TTC549 (cell line): ENCODE measurements around the gene CPNE1.
"Not testable (repeated sequence)": the region's sequence is repeated elsewhere in the genome, so short reads cannot be mapped to it uniquely, and the experiment has no call there.

Experiments used
- FAIRE-seq: peaks from 2 replicates; lab custom pipeline; 2012; peaks lifted over from hg19 to GRCh38; lab: Jason Lieb, UNC

Gene CPNE1

GRCh38 chr20:35664466-35665206 is at the start of gene CPNE1, which contains the start of gene RBM12:
Gene CPNE1 (minus strand): TSS chr20:35664900. CDS start chr20:35632923, 31,977 bp downstream.
Gene RBM12 (minus strand): TSS chr20:35664900. CDS start chr20:35655322, 9,578 bp downstream.
- FAIRE-seq, result no peak

DNA sequence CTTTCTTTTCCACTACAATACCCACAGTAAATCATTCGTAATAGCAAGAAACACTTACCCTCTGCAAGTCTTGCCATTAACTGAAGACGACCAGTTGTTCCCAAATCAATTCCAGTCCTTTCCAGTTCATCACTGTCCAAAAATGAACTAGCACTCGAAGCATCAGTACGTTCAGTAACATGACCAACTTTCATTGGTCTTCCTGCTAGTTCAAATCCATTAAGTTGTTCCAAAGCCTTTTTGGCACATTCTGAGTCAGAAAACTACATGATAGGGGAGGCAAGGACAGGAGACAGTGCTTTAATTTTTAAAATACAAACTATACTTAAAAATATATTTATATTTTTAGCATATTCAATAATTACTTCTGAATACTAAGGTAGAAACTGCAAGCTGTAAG is 49.4 kb upstream of the CPNE1 start:
- no peak for FAIRE-seq

GRCh38 chr20:35713120-35713519 is 48.4 kb upstream of the CPNE1 start:
- not testable (repeated sequence) for FAIRE-seq

DNA sequence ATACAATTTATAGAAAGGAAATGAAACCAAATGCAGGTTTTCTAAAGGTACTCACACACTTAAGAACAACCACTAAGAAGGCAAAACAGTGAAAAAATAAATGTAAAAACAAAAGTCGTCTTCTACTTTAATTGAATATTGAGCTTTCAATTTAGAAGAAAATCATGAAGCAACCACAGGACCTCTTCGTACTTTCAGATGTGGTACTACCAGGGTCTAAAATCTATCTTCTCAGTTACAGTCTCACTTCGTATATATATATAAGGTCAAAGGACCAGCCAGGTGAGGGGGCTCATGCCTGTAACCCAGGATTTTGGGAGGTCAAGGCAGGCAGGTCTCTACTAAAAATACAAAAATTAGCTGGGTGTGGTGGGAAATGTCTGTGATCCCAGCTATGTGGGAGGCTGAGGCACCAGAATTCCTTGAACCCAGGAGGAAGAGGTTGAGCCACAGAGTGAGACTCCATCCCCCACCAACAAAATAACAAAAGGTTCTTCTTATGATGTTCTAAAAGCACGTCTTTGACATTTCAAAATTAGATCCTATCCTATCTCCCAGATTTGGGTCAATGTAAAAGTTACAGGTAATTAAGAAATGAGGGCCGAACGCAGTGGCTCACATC is 47.0 kb upstream of the CPNE1 start:
- FAIRE-seq, result no peak

DNA sequence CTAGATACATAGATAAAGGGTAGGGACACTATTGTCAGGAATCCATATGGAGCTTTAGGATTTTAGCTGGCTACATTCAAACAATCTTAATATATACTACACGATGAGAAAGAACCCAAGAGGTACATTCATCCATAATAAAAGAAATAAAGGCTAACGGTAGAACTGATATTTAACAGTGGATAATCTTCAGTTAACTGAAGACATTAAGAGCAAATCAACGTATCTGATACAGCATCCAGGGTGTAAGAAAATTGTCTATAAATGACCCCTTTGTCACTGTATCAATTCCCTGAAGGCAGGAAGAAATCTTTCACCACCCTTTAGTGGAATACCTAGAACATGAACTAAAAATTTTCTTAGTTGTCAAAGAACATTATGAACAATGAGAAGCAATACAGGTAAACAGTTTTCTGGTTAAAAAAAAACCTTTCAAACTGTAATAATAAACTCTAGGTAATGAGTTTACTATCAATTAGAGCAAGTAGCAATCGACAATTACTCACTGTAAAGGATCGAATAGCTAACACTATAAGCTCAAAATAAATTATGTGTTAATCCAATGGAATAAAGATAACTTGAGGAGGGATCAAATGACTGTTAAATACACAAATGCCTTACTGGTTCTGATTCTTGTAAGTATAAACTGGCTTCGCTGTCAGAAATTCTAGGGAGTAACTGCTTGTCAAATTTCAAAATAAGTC is 46.3 kb upstream of the CPNE1 start:
- no peak for FAIRE-seq

DNA sequence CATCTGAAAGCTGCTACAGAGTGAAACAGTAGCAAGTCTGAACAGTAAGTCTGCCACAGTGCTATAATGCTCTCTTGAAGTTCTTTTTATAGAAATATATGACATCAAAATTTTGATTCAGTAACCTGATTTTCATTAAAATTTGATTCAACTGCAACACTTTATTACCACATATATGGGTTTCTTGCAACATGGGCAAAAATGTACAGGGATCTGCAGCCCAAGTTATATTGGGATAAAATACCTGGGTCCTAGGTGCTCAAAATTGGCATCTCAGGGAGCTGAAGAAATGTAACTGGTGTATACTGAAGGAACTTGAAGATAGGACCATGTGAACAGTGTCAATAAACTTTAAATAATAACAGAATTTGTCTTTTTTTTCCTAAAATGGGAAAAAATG is 45.3 kb upstream of the CPNE1 start:
- no peak for FAIRE-seq

GRCh38 chr20:35709259-35709658 is 44.6 kb upstream of the CPNE1 start:
- FAIRE-seq, result no peak

- FAIRE-seq, result no peak
Measured at GRCh38 chr20:35708502-35708901, 43.8 kb upstream of the CPNE1 start.

DNA sequence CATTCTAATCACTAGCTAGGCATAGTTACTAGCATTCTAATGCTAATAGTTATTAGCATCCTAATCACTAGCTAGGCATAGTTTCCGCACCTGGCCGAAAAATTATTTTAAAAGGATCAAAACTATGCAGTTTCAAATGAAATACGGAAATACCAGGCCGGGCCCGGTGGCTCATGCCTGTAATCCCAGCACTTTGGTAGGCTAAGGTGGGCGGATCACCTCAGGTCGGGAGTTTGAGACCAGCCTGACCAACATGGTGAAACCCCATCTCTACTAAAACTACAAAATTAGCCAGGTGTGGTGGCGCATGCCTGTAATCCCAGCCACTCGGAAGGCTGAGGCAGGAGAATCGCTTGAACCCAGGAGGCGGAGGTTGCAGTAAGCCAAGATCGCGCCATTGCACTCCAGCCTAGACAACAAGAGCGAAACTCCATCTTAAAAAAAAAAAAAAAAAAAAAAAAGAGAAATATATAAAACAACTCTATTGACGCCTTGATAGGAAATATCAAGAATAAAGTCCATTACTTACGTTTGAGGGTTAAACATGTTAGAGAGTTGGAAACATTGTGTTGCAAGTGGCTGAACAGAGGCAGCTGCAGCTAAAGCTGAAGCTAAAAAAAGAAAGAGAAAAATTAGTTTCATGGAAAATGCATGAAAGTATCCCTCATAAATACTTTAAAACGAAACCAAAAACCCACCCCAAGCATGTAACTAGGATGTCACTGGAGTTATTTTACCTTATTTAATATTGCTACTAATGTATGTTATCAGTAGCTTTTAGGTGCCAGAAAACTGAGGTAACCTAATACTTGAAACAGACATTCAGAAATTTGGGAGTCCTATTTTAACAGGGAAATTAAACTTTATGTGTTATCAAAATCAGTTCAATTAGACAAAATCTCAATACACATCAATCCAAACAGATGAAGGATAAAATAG is 42.2 kb upstream of the CPNE1 start:
- FAIRE-seq, result not testable (repeated sequence)

GRCh38 chr20:35705894-35706293 is 41.2 kb upstream of the CPNE1 start:
- FAIRE-seq, result not testable (repeated sequence)

GRCh38 chr20:35704514-35705261 is 40.0 kb upstream of the CPNE1 start:
- FAIRE-seq, result no peak

- no peak for FAIRE-seq
Measured at GRCh38 chr20:35702824-35703695, 38.4 kb upstream of the CPNE1 start.

DNA sequence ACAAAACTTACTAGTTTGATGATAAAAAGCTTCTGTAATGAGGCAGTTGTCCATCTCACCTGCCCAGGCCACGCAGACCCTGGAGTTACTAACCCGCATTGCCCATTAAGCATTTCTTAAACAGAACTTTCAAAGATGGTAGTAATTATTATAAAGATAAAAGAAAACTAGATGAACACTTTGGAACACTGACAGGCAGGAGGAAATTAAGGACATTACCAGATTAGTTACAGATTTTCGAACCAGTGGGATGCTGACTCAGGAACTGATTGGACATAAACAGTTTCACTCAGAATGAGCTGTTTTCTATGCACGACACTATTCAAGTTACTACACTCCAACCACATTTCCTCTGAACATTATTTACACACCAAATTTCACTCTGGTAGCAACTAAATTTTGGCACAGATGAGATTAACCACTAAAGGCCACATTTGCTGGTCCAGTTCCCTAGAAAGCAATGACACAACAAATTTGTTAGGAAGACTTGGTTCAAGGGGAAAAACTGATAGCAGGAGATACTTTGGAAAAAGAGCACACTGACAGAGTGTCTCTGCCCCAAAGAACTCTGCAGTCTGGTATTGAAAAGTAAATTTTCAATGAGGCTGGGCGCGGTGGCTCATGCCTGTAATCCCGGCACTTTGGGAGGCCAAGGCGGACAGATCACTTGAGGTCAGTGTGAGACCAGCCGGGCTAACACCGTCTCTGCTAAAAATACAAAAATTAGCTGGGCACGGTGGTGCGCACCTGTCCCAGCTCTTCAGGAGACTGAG is 37.5 kb upstream of the CPNE1 start:
- FAIRE-seq, result no peak

- FAIRE-seq, result no peak
Measured at GRCh38 chr20:35700625-35701148, 36.0 kb upstream of the CPNE1 start.

DNA sequence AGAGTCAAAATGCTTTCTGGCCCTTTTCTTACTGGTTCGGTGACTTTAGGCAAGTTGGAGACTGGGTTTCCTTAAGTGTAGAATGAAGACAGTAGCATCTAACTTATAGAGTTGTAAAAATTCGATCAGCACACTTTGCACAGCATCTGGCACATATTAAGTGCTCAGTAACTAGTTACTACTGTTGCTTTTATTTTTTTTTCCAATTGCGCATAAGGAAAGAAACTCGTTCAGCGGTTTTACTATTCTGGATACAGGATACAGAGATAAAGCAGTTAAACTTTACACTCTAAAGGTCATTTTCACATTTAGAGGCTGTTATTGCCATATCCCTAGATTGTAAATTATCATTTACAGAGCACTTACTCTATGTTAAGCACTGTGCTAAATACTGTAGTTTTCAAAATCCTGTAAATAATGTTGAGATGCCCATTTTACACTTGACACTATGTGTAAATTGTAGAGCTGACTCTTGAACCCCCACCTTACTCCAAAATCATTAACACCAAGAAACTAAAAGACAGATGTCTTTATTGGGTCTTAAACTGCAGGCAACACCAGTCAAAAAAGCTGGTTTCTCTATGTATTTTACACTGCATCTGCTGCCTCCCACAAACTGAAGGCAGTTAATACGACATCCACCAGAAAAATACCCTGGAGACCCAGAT is 35.4 kb upstream of the CPNE1 start:
- no peak for FAIRE-seq

- FAIRE-seq, result no peak
Measured at GRCh38 chr20:35699127-35699956, 34.6 kb upstream of the CPNE1 start, which contains the start of the genes NFS1 and ROMO1. Gene NFS1 (minus strand): TSS chr20:35699352. CDS start chr20:35699288, 64 bp downstream. Gene ROMO1 (plus strand): TSS chr20:35699405. CDS start chr20:35699633, 228 bp downstream.

- no peak for FAIRE-seq
Measured at GRCh38 chr20:35698298-35699126, 33.8 kb upstream of the CPNE1 start.
